Smooth muscle cell (in vitro differentiated cells): ENCODE measurements around the gene UBE2D3. TPM values are rescaled to one million over a fixed set of nuclear protein-coding genes. Genes with fewer than 3 reads are reported as not detected.

ENCODE experiments used
- DNase-seq: peaks from one replicate; lab custom pipeline; 2025; ENCODE audit not compliant: unreplicated experiment; lab: John Stamatoyannopoulos, UW
- H2AFZ ChIP-seq: fragments of 200-600 bp; sonication (generic); 2 replicates; pipeline ENCODE4 v1.6.0; 2016; ENCODE audit warnings: antibody characterized with exemption, low read depth, mild to moderate bottlenecking
- H3F3A ChIP-seq: fragments of 200-600 bp; sonication (generic); 2 replicates; pipeline ENCODE4 v1.6.0; 2017; ENCODE audit warnings: antibody characterized with exemption, low read depth
- H3K27ac ChIP-seq: fragments of 200-600 bp; sonication (generic); 2 replicates; pipeline ENCODE4 v1.5.1; 2016; ENCODE audit warnings: low read depth, mild to moderate bottlenecking
- H3K27me3 ChIP-seq: fragments of 200-600 bp; sonication (generic); 2 replicates; pipeline ENCODE4 v1.6.1; 2016; ENCODE audit warnings: low read depth, mild to moderate bottlenecking
- H3K36me3 ChIP-seq: fragments of 200-600 bp; sonication (generic); 2 replicates; pipeline ENCODE4 v1.5.1; 2016; ENCODE audit warnings: low read depth
- H3K4me1 ChIP-seq: fragments of 200-600 bp; sonication (generic); 2 replicates; pipeline ENCODE4 v1.5.1; 2016; ENCODE audit warnings: low read depth
- H3K4me2 ChIP-seq: fragments of 200-600 bp; sonication (generic); 2 replicates; pipeline ENCODE4 v1.6.0; 2016; ENCODE audit warnings: mild to moderate bottlenecking
- H3K4me3 ChIP-seq: fragments of 200-600 bp; sonication (generic); 2 replicates; pipeline ENCODE4 v1.5.1; 2016; ENCODE audit warnings: mild to moderate bottlenecking
- H3K79me2 ChIP-seq: fragments of 200-600 bp; sonication (generic); 2 replicates; pipeline ENCODE4 v1.6.0; 2016; ENCODE audit warnings: low read depth, mild to moderate bottlenecking
- H3K9ac ChIP-seq: fragments of 200-600 bp; sonication (generic); 2 replicates; pipeline ENCODE4 v1.6.0; 2016; ENCODE audit warnings: low read depth
- H3K9me3 ChIP-seq: fragments of 200-600 bp; sonication (generic); replicated peaks from 2 replicates; pipeline ENCODE4 v1.5.1; 2016; ENCODE audit warnings: low read depth
- H4K20me1 ChIP-seq: fragments of 200-600 bp; sonication (generic); 2 replicates; pipeline ENCODE4 v1.6.0; 2016; ENCODE audit warnings: low read depth
- CTCF ChIP-seq: fragments of 200-600 bp; sonication (generic); IDR thresholded peaks from 2 replicates; pipeline ENCODE4 v1.5.1; 2017; ENCODE audit warnings: borderline replicate concordance, mild to moderate bottlenecking, antibody characterized with exemption; ENCODE audit not compliant: insufficient read depth, poor library complexity, severe bottlenecking
- WGBS: methylation state at CpG from one replicate; pipeline ENCODE4 v1.1.7; 2016; ENCODE audit warnings: low lambda C conversion rate; 5-methylcytosine and 5-hydroxymethylcytosine counted together
- polyA plus RNA-seq: library from polyadenylated mRNA; unstranded; fragments of >200 nt; fragmentation: Nextera tagmentation; extraction: Ambion mirVana; gene quantifications from 2 replicates; pipeline ENCODE4 v1.2.1, GENCODE V29; 2016
- total RNA-seq: library from RNA; depleted of rRNA; stranded (reverse); fragments of >200 nt; gene quantifications from 2 replicates; pipeline ENCODE4 v1.2.3, GENCODE V29; 2014

The UBE2D3 gene
- total and polyA plus RNA-seq, 2 experiments from 2014 or later, result 305 to 703 TPM

- Histone ChIP-seq H3K4me3 (peak overlapping the region; percentile 81), H3K36me3 (no peaks in the 10 kb centered on the region), H3K9ac (peak overlapping the region; percentile 92), H4K20me1 (peaks cover 29% of the 10 kb centered on the region), H2AFZ (peak overlapping the region; percentile 87), H3F3A (no peaks in the 10 kb centered on the region), H3K27me3 (no peaks in the 10 kb centered on the region), H3K27ac (peak overlapping the region; percentile 76), H3K4me2 (peak overlapping the region; percentile 93), H3K9me3 (no peaks in the 10 kb centered on the region), H3K79me2 (peaks cover 45% of the 10 kb centered on the region), H3K4me1 (peaks cover 4% of the 10 kb centered on the region)
- no peak for TF ChIP-seq CTCF
- DNase-seq, result no peak
- WGBS, result 7% methylated on average over 15 of the region's 15 CpGs
Observed at GRCh38 chr4:102761296-102761701, 66.1 kb downstream of the UBE2D3 start.

DNA sequence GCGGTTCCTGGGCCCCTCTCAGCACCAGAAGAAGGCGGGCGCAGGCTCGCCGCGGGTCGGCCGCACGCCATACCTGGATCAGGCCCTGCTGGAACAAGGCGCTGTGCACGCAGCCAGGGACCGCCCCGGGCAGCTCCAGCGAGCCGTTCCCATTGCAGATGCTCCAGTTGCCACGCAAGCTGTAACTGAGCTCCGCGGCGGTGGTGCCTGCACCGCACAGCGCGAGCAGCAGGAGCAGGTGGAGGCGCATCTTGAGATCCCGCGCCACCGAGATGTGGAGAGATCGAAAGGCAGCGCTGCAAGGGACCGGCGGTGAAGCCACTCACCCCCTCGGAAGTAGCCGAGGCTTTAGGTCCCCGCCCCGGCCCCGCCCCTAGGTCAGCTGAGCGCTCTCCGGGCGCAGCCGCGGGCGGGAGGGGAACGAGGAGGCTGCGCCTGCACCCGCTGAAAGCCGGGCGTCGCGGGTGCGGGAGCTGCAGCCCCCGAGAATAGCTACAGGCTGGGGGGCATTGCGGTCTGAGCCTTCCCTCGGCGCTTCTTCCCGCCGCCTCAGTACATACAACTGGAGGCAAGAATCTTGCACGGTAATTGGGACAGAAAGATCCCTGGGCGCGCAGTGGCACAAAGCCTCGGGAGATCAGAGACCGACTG lies 66.6 kb downstream of the UBE2D3 start, which contains the start of gene MANBA:
Gene MANBA (minus strand): TSS at position 324 of the 651 bp plus-strand sequence. CDS start 74 bp downstream, at position 250.
- no peaks in the 10 kb centered on the region for H3K9me3 ChIP-seq
- no peaks in the 10 kb centered on the region for H3F3A ChIP-seq
- peak within 1 kb of the TSS; percentile 76 for H3K27ac ChIP-seq
- peak; percentile 71 for DNase-seq
- H3K9ac ChIP-seq, result peak within 1 kb of the TSS; percentile 92
- no peak for TF ChIP-seq CTCF
- peaks cover 4% of the 10 kb centered on the region for H3K4me1 ChIP-seq
- no peaks in the 10 kb centered on the region for H3K27me3 ChIP-seq
- H3K36me3 ChIP-seq, result no peaks in the 10 kb centered on the region
- peak within 1 kb of the TSS; percentile 93 for H3K4me2 ChIP-seq
- 2% methylated on average over 40 of the region's 60 CpGs for WGBS
- peaks cover 33% of the 10 kb centered on the region for H4K20me1 ChIP-seq
- H3K79me2 ChIP-seq, result peaks cover 50% of the 10 kb centered on the region
- H2AFZ ChIP-seq, result peak within 1 kb of the TSS; percentile 87
- peak within 1 kb of the TSS; percentile 81 for H3K4me3 ChIP-seq

DNA sequence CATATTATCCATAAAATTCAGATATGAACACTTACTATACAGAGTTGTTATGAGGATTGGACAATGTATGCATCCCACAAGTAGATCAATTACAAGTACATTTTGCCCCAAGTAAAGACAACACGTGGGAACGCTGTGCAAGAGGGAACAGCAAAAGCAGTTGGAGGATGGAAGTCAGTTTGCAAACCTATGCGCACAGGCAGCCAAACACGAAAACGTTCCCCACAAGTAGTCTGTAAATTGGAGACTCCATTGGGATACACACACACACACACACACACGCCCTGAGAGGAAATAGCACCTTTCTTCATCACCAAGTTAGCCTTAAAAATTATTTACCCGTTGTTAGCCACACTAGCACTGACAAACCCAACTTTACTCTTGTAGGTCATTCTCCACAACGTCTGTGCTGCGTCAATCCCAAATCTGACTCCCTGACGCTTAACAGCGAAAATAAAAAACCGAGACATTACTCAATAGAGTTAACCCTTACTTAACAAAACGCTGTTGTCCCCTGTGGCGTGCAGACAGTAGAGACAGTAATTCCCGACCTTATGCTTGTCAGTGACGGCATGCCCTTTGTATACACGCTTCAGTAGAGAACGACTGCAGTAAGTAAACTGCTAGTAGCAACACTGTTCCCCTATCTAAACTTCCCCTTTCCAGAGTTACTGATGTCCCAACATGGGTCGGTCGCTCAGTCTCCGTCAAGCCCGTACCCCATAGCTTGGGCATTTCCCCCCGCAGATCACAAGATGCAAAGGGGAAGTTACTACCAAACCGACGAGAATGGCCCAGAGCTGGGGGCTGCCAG lies 67.3 kb downstream of the UBE2D3 start:
- Histone ChIP-seq H3K4me2 (peak overlapping the region; percentile 93), H3K4me1 (peaks cover 4% of the 10 kb centered on the region), H3K9ac (peak overlapping the region; percentile 92), H3K27me3 (no peaks in the 10 kb centered on the region), H3F3A (no peaks in the 10 kb centered on the region), H3K9me3 (no peaks in the 10 kb centered on the region), H3K27ac (peak overlapping the region; percentile 76), H3K79me2 (peaks cover 57% of the 10 kb centered on the region), H3K4me3 (peak overlapping the region; percentile 81), H4K20me1 (peaks cover 33% of the 10 kb centered on the region), H2AFZ (peak overlapping the region; percentile 87), H3K36me3 (no peaks in the 10 kb centered on the region)
- WGBS, result 3% methylated on average over 25 of the region's 25 CpGs
- DNase-seq, result no peak
- no peak for TF ChIP-seq CTCF
